HG02588 (cell line): Measurements from ENCODE around the gene WFIKKN1.

Experiments used
- ATAC-seq: cut with Tn5 transposase; IDR thresholded peaks from one replicate; pipeline ENCODE4 v1.9.1; 2021; ENCODE audit warnings: mild to moderate bottlenecking, moderate library complexity; ENCODE audit not compliant: unreplicated experiment

The WFIKKN1 gene

GRCh38 chr16:682493-683395 is 52.0 kb downstream of the WFIKKN1 start:
- ATAC-seq = no peak

DNA sequence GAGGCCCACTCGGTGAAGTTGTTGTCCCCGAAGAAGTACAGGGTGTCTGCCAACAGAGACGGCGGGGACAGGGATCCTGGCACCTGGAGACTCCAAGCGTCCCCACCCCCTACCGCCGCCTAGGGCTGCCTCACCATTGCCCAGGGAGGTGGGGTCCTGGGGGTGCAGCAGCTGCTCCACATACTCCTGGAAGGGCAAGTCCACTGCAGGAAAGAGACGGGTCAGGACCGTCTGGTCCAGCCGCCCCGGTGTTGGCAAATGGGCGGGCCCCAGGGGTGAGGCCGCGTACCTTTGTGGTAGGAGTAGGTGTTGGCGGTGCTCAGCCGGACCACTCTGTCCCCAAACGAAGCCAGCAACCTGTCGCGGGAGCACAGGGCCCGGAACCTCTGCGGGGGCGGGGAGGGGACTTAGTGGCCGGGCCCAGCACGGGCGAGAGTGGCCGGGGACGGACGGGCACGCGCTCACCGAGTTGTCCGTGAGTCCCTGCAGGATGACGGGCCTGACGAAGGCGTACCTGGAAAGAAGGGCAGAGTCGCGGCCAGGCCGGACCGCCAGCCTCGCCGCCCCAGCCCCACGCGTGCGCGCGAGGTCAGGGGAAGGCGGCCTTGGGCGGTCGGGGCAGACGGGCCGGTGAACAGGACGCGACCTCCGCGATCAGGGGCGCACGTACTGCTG is 52.7 kb downstream of the WFIKKN1 start:
- no peak for ATAC-seq
